Right lobe of liver (tissue), 6 donors: Measurements from ENCODE around the gene ABCB6. TPM values are rescaled to one million over a fixed set of nuclear protein-coding genes. Genes with fewer than 3 reads are reported as not detected.

Experiments used
- ATAC-seq, 4 donors: fragments of 200-7000 bp; cut with Tn5 transposase; one replicate each; pipeline ENCODE4 v1.9.1; 2020; ENCODE audit warnings: mild to moderate bottlenecking in 4 of 4, moderate library complexity in 4 of 4
- DNase-seq, 3 donors: peaks; one replicate each; pipeline ENCODE4 v3.0.0-alpha.2; 2020
- H3K27ac ChIP-seq, 3 donors: fragments of 200-600 bp; one replicate each; pipeline ENCODE4 v1.8.0; 2022
- H3K27me3 ChIP-seq, 2 donors: fragments of 200-600 bp; one replicate each; pipeline ENCODE4 v1.8.0; 2022
- H3K36me3 ChIP-seq, 4 donors: fragments of 200-600 bp; sonication (generic) in 1 of 4; one replicate each; pipeline versions ENCODE4 v1.5.1 to v1.8.0; 2017 to 2022; ENCODE audit warnings: control low read depth in 1 of 4
- H3K4me1 ChIP-seq, 4 donors: fragments of 200-600 bp; sonication (generic) in 1 of 4; one replicate each; pipeline versions ENCODE4 v1.5.1 to v1.8.0; 2017 to 2022; ENCODE audit warnings: control low read depth in 1 of 4
- H3K4me3 ChIP-seq, 3 donors: fragments of 200-600 bp; one replicate each; pipeline ENCODE4 v1.8.0; 2022
- H3K9me3 ChIP-seq, 4 donors: fragments of 200-600 bp; sonication (generic) in 1 of 4; one replicate each; pipeline versions ENCODE4 v1.5.1 to v1.8.0; 2017 to 2022; ENCODE audit warnings: control low read depth in 1 of 4
- POLR2A ChIP-seq: fragments of 450-650 bp; IDR thresholded peaks from one replicate; pipeline ENCODE4 v1.6.1; 2017; ENCODE audit warnings: antibody characterized with exemption, mild to moderate bottlenecking
- WGBS: methylation state at CpG from one replicate; pipeline ENCODE4 v1.1.6; 2018; ENCODE audit warnings: low coverage, low lambda C conversion rate; ENCODE audit not compliant: insufficient coverage; ENCODE audit errors: missing lambda C conversion rate; 5-methylcytosine and 5-hydroxymethylcytosine counted together
- intact Hi-C, 2 donors: fragments of 100-400 bp; cut with DNase I; formaldehyde crosslinking; loops; one replicate each; pipeline versions ENCODE4 v1.11.2 to v1.14.1; 2022
- total RNA-seq, 6 experiments: library from RNA; depleted of rRNA in 2 of 6; stranded (reverse); fragments of >200 nt in 2 of 6; fragmentation: NEBNext Ultra II Directional in 3 of 6; extraction: Animal tissue kit (Norgen Biotek cat#: 25700) in 3 of 6; gene quantifications; one replicate each; pipeline versions ENCODE4 v1.1.0 to v1.2.4, GENCODE V29; 2016 to 2023
- TF ChIP-seq, protein P1 (sequence below), 4 donors: fragments of 200-600 bp in 3 of 4; fragments of 450-650 bp in 1 of 4; IDR thresholded peaks; one replicate each; pipeline versions ENCODE4 v1.5.1 to v1.8.0; 2016 to 2022; ENCODE audit warnings: antibody characterized with exemption in 4 of 4, mild to moderate bottlenecking in 2 of 4
- donor health status: DM: no; HTN: yes; CAD: no.
- donor health status: DM: no; HTN: no; CAD: no.
- donor health status: DM: no; HTN: no; CAD: no.
- donor health status: DM: no; HTN: yes; CAD: no.
- donor health status: DM: no; HTN: yes; CAD: no.

The ABCB6 gene
- total RNA-seq, 6 experiments from 2014 or later = 20.3 to 72.5 (median 37.3) TPM

- H3K27ac ChIP-seq = no peak overlapping the region
- intact Hi-C loops = no loop called here
- no peak overlapping the region for H3K4me3 ChIP-seq
- H3K9me3 ChIP-seq = no peaks in the 10 kb centered on the region
- no peak for ATAC-seq
- H3K36me3 ChIP-seq = peaks cover 0 to 55% (median 19%) of the 10 kb centered on the region in 4 donors
- TF ChIP-seq POLR2A = no peak
- TF ChIP-seq, protein P1, sequence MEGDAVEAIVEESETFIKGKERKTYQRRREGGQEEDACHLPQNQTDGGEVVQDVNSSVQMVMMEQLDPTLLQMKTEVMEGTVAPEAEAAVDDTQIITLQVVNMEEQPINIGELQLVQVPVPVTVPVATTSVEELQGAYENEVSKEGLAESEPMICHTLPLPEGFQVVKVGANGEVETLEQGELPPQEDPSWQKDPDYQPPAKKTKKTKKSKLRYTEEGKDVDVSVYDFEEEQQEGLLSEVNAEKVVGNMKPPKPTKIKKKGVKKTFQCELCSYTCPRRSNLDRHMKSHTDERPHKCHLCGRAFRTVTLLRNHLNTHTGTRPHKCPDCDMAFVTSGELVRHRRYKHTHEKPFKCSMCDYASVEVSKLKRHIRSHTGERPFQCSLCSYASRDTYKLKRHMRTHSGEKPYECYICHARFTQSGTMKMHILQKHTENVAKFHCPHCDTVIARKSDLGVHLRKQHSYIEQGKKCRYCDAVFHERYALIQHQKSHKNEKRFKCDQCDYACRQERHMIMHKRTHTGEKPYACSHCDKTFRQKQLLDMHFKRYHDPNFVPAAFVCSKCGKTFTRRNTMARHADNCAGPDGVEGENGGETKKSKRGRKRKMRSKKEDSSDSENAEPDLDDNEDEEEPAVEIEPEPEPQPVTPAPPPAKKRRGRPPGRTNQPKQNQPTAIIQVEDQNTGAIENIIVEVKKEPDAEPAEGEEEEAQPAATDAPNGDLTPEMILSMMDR (IDR thresholded peaks at IDR 0.05) = no peak
- no peaks in the 10 kb centered on the region for H3K27me3 ChIP-seq
- 88% methylated on average over 3 of the region's 6 CpGs for WGBS
- no peak for DNase-seq
- H3K4me1 ChIP-seq = peaks cover 0 to 12% (median 4%) of the 10 kb centered on the region in 4 donors
These were observed 35.5 kb downstream of the ABCB6 start for GRCh38 chr2:219183151-219183772.

GRCh38 chr2:219182331-219183150, 36.2 kb downstream of the ABCB6 start:
- DNase-seq (peak in 1 of 3 donors; percentile 25), ATAC-seq (no peak)
- H3K27me3 ChIP-seq = no peaks in the 10 kb centered on the region
- no peak overlapping the region for H3K27ac ChIP-seq
- peaks cover 0 to 55% (median 19%) of the 10 kb centered on the region in 4 donors for H3K36me3 ChIP-seq
- no peaks in the 10 kb centered on the region for H3K9me3 ChIP-seq
- intact Hi-C loops = no loop called here
- TF ChIP-seq POLR2A = no peak
- TF ChIP-seq, protein P1 (IDR thresholded peaks at IDR 0.05) = no peak
- H3K4me3 ChIP-seq = no peak overlapping the region
- 58% methylated on average over 2 of the region's 8 CpGs for WGBS
- H3K4me1 ChIP-seq = peaks cover 0 to 12% (median 4%) of the 10 kb centered on the region in 4 donors

GRCh38 chr2:219181531-219181930, 37.2 kb downstream of the ABCB6 start:
- H3K27ac ChIP-seq = no peak overlapping the region
- intact Hi-C loops = no loop called here
- TF ChIP-seq, protein P1 (IDR thresholded peaks at IDR 0.05) = no peak
- no peak for TF ChIP-seq POLR2A
- no peak for DNase-seq
- H3K4me1 ChIP-seq = peaks cover 0 to 12% (median 4%) of the 10 kb centered on the region in 4 donors
- H3K4me3 ChIP-seq = no peak overlapping the region
- no peak for ATAC-seq
- no peaks in the 10 kb centered on the region for H3K9me3 ChIP-seq
- 60% methylated on average over 1 of the region's 6 CpGs for WGBS
- peaks cover 0 to 55% (median 19%) of the 10 kb centered on the region in 4 donors for H3K36me3 ChIP-seq
- H3K27me3 ChIP-seq = no peaks in the 10 kb centered on the region

DNA sequence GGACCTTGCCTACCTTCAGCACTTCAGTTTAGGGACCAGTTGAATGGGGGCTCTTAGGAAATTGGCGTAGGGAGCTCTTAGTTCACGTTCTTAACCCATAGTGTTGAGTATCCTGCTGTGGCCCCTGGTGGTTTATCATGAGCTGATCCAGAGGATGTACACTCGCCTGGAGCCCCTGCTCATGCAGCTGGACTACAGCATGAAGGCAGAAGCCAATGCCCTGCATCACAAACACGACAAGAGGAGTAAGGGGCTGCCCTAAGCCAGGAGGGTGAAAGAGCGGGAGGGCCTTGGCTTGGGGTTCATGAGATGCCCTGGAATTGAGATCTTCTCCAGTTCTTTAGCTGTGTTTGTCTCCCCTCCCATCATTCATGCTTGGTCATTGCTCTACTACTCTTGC, 37.8 kb downstream of the ABCB6 start:
- intact Hi-C loops = no loop called here
- ATAC-seq (no peak), DNase-seq (no peak)
- Histone ChIP-seq H3K4me3 (no peak overlapping the region), H3K4me1 (peaks cover 0 to 15% (median 4%) of the 10 kb centered on the region in 4 donors), H3K9me3 (no peaks in the 10 kb centered on the region), H3K36me3 (peaks cover 0 to 55% (median 19%) of the 10 kb centered on the region in 4 donors), H3K27ac (no peak overlapping the region), H3K27me3 (no peaks in the 10 kb centered on the region)
- no peak for TF ChIP-seq POLR2A
- TF ChIP-seq, protein P1 (IDR thresholded peaks at IDR 0.05) = no peak
- WGBS = 90% methylated on average over 2 of the region's 5 CpGs
